ENCODE data around the gene PTPN3. TPM values are rescaled to one million over a fixed set of nuclear protein-coding genes. Genes with fewer than 3 reads are reported as not detected.

The PTPN3 gene
- total RNA-seq, 1 donor = under 0.01 TPM

Other genes starting within 250 kb of the PTPN3 start
- gene EPB41L4B, start 177.2 kb downstream of the PTPN3 start, total RNA-seq = not detected